ENCODE measurements around the gene HECA. TPM values are rescaled to one million over a fixed set of nuclear protein-coding genes. Genes with fewer than 3 reads are reported as not detected.
"Not testable (repeated sequence)": the region's sequence is repeated elsewhere in the genome, so short reads cannot be mapped to it uniquely, and the experiment has no call there.

HECA gene
- total RNA-seq, 1 experiment from 2014 or later: 90.8 TPM

DNA sequence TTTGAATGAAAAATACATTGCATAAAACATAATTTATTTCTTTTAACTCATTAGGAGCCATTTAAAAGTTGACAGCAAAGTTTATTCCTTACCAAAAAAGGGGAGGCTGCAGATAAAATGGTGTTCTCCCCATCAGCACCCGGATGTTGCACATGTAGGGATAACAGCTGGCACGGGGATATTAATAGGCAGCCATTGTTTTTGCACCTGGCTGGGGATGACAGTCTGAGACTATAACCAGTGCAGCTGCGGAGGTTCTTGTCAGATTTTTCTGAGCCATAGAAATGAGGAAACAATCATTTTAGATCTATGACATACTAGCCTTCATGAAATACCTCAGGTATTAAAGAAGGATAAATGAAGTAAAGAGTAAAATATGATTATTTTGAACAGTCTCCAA, 20.1 kb upstream of the HECA start:
- peaks cover 24% of the 10 kb centered on the region for H3K4me1 ChIP-seq (ENCODE audit: low read length)
- no peaks in the 10 kb centered on the region for H3K27me3 ChIP-seq (ENCODE audit: low read length)
- no peak overlapping the region for H3K9ac ChIP-seq (ENCODE audit: low read length)
- H3K27ac ChIP-seq (ENCODE audit: low read length): no peak overlapping the region
- no peaks in the 10 kb centered on the region for H3K79me2 ChIP-seq (ENCODE audit: low read length)
- H3K4me3 ChIP-seq (ENCODE audit: low read length): no peak overlapping the region
- H3K4me2 ChIP-seq (ENCODE audit: low read depth, low read length, poor library complexity, severe bottlenecking): peak overlapping the region; percentile 10
- no peaks in the 10 kb centered on the region for H3K9me2 ChIP-seq (replicated peaks; ENCODE audit: insufficient read depth, low read length)
- no peak overlapping the region for H2AFZ ChIP-seq (ENCODE audit: low read length)
- peaks cover 7% of the 10 kb centered on the region for H3K9me3 ChIP-seq (ENCODE audit: low read length)
- H3K36me3 ChIP-seq (ENCODE audit: insufficient read depth, low read length): no peaks in the 10 kb centered on the region
- no peaks in the 10 kb centered on the region for H4K20me1 ChIP-seq (ENCODE audit: insufficient read depth, low read depth, low read length)
- DNase-seq: peak; percentile 61

DNA sequence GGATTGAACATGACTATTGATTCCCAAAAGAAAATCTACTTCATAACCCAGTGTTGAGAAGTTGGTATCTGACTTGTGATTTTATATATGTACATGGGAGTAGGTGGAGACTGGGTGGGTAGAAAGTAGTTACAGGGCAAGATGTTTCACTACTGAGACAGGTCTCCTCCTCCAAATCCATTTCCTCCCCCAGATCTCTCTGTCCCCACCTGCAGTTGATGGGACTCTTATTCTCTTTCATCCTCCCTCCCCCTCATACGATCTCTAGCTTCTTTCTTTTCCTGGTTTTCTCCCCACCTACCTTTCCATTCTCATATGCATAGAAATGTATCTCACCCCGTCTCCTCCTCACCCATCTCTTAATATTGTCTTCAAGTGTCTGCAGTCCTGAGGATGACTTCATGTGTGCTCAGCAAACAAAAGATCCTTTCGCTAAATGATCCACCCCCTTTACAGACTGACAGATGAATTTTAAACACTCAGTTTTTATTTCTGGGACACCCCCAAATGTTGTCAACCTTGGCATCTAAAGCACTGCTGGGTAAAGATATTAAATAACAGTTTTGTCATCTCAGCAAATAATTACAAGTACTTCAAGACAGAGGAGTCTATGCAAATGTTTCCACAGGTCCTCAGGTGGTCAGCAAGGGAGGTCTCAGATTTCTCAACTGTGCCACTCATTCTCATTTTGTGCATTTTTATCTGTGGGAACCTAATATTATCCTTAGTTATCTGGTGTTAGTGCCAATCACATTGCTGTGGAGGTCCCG, 18.7 kb upstream of the HECA start:
- H3K27ac ChIP-seq (ENCODE audit: low read length): no peak overlapping the region
- no peak overlapping the region for H3K4me3 ChIP-seq (ENCODE audit: low read length)
- H3K27me3 ChIP-seq (ENCODE audit: low read length): no peaks in the 10 kb centered on the region
- peaks cover 24% of the 10 kb centered on the region for H3K4me1 ChIP-seq (ENCODE audit: low read length)
- no peaks in the 10 kb centered on the region for H3K36me3 ChIP-seq (ENCODE audit: insufficient read depth, low read length)
- H3K9ac ChIP-seq (ENCODE audit: low read length): no peak overlapping the region
- no peaks in the 10 kb centered on the region for H3K79me2 ChIP-seq (ENCODE audit: low read length)
- H3K9me2 ChIP-seq (replicated peaks; ENCODE audit: insufficient read depth, low read length): no peaks in the 10 kb centered on the region
- DNase-seq: no peak
- H4K20me1 ChIP-seq (ENCODE audit: insufficient read depth, low read depth, low read length): no peaks in the 10 kb centered on the region
- no peak overlapping the region for H3K4me2 ChIP-seq (ENCODE audit: low read depth, low read length, poor library complexity, severe bottlenecking)
- peaks cover 12% of the 10 kb centered on the region for H3K9me3 ChIP-seq (ENCODE audit: low read length)
- H2AFZ ChIP-seq (ENCODE audit: low read length): no peak overlapping the region

DNA sequence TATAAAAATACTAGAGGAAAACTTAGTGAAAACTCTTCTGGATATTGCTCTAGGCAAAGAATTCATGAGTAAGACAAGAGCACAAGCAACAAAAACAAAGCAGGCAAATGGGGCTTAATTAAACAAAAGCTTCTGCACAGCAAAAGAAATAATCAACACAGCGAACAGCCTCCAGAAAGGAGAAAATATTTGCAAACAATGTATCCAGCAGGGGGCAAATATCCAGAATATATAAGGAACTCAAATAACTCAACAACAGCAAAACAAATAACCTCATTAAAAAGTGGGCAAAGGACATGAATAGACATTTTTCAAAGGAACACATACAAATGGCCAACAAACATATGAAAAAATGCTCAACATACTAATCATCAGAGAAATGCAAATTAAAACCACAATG, 17.1 kb upstream of the HECA start:
- Histone ChIP-seq H3K9me3 (ENCODE audit: low read length) (peaks cover 12% of the 10 kb centered on the region), H3K9me2 (replicated peaks; ENCODE audit: insufficient read depth, low read length) (no peaks in the 10 kb centered on the region), H3K9ac (ENCODE audit: low read length) (no peak overlapping the region), H3K79me2 (ENCODE audit: low read length) (no peaks in the 10 kb centered on the region), H3K4me2 (ENCODE audit: low read depth, low read length, poor library complexity, severe bottlenecking) (no peak overlapping the region), H3K27ac (ENCODE audit: low read length) (no peak overlapping the region), H4K20me1 (ENCODE audit: insufficient read depth, low read depth, low read length) (no peaks in the 10 kb centered on the region), H3K36me3 (ENCODE audit: insufficient read depth, low read length) (no peaks in the 10 kb centered on the region), H3K4me1 (ENCODE audit: low read length) (peaks cover 25% of the 10 kb centered on the region), H2AFZ (ENCODE audit: low read length) (no peak overlapping the region), H3K4me3 (ENCODE audit: low read length) (no peak overlapping the region), H3K27me3 (ENCODE audit: low read length) (no peaks in the 10 kb centered on the region)
- DNase-seq: no peak

DNA sequence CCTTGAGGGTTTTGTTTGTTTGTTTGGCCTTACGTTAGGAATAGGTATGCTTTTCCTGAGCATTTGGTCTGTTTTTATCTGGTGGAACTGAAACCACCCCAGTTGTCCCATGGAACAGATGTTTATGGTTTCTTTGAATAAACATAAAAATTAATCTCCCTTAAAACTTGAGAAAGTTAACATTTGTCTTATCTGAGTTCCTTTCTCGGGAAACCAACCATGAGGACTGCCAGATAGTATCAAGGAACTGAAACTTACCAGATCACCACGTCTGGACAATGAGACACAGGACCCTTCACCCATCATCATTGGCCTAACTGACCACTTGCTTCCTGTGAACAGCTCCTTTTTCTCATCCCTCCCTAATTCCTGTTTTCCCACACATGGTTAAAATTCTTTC, 15.3 kb upstream of the HECA start:
- H3K9me3 ChIP-seq (ENCODE audit: low read length): peaks cover 12% of the 10 kb centered on the region
- no peak overlapping the region for H3K27ac ChIP-seq (ENCODE audit: low read length)
- no peak for DNase-seq
- no peaks in the 10 kb centered on the region for H3K79me2 ChIP-seq (ENCODE audit: low read length)
- H3K9me2 ChIP-seq (replicated peaks; ENCODE audit: insufficient read depth, low read length): no peaks in the 10 kb centered on the region
- H3K9ac ChIP-seq (ENCODE audit: low read length): no peak overlapping the region
- no peaks in the 10 kb centered on the region for H3K36me3 ChIP-seq (ENCODE audit: insufficient read depth, low read length)
- no peak overlapping the region for H3K4me2 ChIP-seq (ENCODE audit: low read depth, low read length, poor library complexity, severe bottlenecking)
- no peaks in the 10 kb centered on the region for H4K20me1 ChIP-seq (ENCODE audit: insufficient read depth, low read depth, low read length)
- no peaks in the 10 kb centered on the region for H3K27me3 ChIP-seq (ENCODE audit: low read length)
- H3K4me3 ChIP-seq (ENCODE audit: low read length): no peak overlapping the region
- no peak overlapping the region for H2AFZ ChIP-seq (ENCODE audit: low read length)
- peaks cover 29% of the 10 kb centered on the region for H3K4me1 ChIP-seq (ENCODE audit: low read length)

DNA sequence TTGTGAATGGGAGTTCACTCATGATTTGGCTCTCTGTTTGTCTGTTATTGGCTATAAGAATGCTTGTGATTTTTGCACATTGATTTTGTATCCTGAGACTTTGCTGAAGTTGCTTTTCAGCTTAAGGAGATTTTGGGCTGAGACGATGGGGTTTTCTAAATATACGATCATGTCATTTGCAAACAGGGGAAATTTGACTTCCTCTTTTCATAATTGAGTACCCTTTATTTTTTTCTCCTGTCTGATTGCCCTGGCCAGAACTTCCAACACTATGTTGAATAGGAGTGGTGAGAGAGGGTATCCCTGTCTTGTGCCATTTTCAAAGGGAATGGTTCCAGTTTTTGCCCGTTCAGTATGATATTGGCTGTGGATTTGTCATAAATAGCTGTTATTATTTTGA, 12.1 kb upstream of the HECA start:
- not testable (repeated sequence) for H3K79me2 ChIP-seq (ENCODE audit: low read length); H3K36me3 ChIP-seq (ENCODE audit: insufficient read depth, low read length); H3K9me2 ChIP-seq (replicated peaks; ENCODE audit: insufficient read depth, low read length); H4K20me1 ChIP-seq (ENCODE audit: insufficient read depth, low read depth, low read length); H3K27me3 ChIP-seq (ENCODE audit: low read length); H3K4me3 ChIP-seq (ENCODE audit: low read length); H3K27ac ChIP-seq (ENCODE audit: low read length); H2AFZ ChIP-seq (ENCODE audit: low read length); H3K9ac ChIP-seq (ENCODE audit: low read length)
- peaks cover 17% of the 10 kb centered on the region for H3K4me1 ChIP-seq (ENCODE audit: low read length)
- H3K9me3 ChIP-seq (ENCODE audit: low read length): peaks cover 12% of the 10 kb centered on the region
- DNase-seq: peak; percentile 59
- H3K4me2 ChIP-seq (ENCODE audit: low read depth, low read length, poor library complexity, severe bottlenecking): peak overlapping the region; percentile 20

DNA sequence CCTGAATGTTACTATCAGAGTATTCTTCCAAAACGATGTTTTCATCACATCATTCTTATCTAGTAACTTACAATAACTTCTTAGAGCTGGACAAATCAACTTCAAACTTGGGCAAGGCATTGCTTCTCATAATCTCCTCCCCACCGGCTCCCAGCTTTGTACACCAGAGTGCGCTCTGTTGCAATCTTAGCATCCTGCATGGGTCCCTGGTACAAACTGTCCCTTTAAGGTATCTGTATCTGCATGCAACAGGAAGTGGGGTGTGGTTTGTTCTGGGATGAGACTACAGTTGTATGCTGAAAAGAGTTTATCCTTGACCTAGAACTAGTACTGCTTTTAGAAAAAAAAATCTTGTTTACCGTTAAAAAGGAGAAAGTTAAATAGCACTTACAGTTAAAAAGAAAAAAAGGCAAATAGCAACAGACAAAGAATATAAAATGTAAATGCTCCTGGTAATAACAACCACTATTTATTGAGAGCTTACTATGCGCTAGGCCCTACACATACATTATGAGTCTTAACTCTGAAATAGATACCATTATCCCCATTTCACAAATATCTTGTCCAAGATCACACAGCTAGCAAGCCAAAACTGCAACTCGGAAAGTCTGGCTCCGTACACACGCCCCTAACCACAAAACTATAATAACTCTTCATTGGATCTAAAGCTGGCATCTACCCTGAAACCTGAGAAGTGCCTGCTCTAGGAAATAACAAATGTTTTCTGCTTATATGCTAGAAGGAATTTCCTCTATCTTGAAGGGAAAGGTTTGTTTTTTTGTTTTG, 9.8 kb upstream of the HECA start:
- Histone ChIP-seq H3K27ac (ENCODE audit: low read length) (no peak overlapping the region), H3K4me2 (ENCODE audit: low read depth, low read length, poor library complexity, severe bottlenecking) (peak overlapping the region; percentile 16), H3K4me3 (ENCODE audit: low read length) (no peak overlapping the region)

DNA sequence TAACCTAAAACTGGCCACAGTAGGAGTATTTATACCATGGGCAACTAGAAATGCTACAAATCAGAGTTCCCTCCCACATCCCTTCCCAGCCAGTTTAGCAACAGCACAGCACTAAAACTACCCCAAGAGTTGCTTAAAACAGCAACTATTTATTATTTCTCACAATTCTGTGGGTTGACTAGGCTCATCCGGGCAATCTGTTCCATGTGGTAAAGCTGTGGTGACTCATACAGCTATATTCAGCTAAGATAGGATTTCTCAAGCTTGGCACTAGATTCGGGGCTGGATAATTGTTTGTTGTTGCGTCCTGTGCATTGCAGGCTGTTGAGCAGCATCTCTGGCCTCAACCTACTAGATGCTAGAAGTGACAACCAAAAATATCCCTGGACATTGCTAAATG, 8.6 kb upstream of the HECA start:
- no peak for DNase-seq
- no peaks in the 10 kb centered on the region for H3K27me3 ChIP-seq (ENCODE audit: low read length)
- no peaks in the 10 kb centered on the region for H3K36me3 ChIP-seq (ENCODE audit: insufficient read depth, low read length)
- H3K4me2 ChIP-seq (ENCODE audit: low read depth, low read length, poor library complexity, severe bottlenecking): no peak overlapping the region
- H3K9me3 ChIP-seq (ENCODE audit: low read length): no peaks in the 10 kb centered on the region
- H3K4me3 ChIP-seq (ENCODE audit: low read length): no peak overlapping the region
- no peak overlapping the region for H3K9ac ChIP-seq (ENCODE audit: low read length)
- peaks cover 22% of the 10 kb centered on the region for H3K4me1 ChIP-seq (ENCODE audit: low read length)
- H4K20me1 ChIP-seq (ENCODE audit: insufficient read depth, low read depth, low read length): no peaks in the 10 kb centered on the region
- no peaks in the 10 kb centered on the region for H3K79me2 ChIP-seq (ENCODE audit: low read length)
- H2AFZ ChIP-seq (ENCODE audit: low read length): peak overlapping the region; percentile 73; the same call in 1 of the 2 replicates
- H3K9me2 ChIP-seq (replicated peaks; ENCODE audit: insufficient read depth, low read length): no peaks in the 10 kb centered on the region
- no peak overlapping the region for H3K27ac ChIP-seq (ENCODE audit: low read length)

More for the DNA sequence above, 9.8 kb upstream of the HECA start:
- peak; percentile 94 for DNase-seq
- no peaks in the 10 kb centered on the region for H3K27me3 ChIP-seq (ENCODE audit: low read length)
- H2AFZ ChIP-seq (ENCODE audit: low read length): peak overlapping the region; percentile 23; the same call in 1 of the 2 replicates
- H3K79me2 ChIP-seq (ENCODE audit: low read length): no peaks in the 10 kb centered on the region
- H4K20me1 ChIP-seq (ENCODE audit: insufficient read depth, low read depth, low read length): no peaks in the 10 kb centered on the region
- no peak overlapping the region for H3K9ac ChIP-seq (ENCODE audit: low read length)
- no peaks in the 10 kb centered on the region for H3K9me2 ChIP-seq (replicated peaks; ENCODE audit: insufficient read depth, low read length)
- peaks cover 17% of the 10 kb centered on the region for H3K4me1 ChIP-seq (ENCODE audit: low read length)
- no peaks in the 10 kb centered on the region for H3K36me3 ChIP-seq (ENCODE audit: insufficient read depth, low read length)
- H3K9me3 ChIP-seq (ENCODE audit: low read length): peaks cover 2% of the 10 kb centered on the region; the same call in 1 of the 2 replicates

DNA sequence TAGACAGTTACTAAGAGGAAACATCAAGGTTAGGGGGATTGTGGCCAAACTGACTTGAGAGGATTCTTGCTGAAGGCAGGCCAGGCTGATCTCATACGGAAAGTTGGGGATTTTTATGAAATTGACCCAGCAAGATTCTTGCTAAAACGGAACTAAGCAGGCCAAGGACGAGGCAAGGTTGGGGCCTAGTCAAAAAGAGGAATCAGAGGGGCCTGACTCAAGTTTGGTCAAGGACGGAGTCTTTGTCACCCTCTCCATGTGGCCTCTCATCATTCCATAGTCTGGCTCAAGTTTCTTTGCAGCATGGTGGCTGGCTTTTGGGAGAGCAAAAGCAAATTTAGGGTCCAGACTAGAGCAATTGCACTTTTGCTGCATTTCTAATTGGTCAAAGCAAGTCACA, 7.9 kb upstream of the HECA start:
- no peaks in the 10 kb centered on the region for H3K79me2 ChIP-seq (ENCODE audit: low read length)
- no peak for DNase-seq
- H3K36me3 ChIP-seq (ENCODE audit: insufficient read depth, low read length): no peaks in the 10 kb centered on the region
- H3K27me3 ChIP-seq (ENCODE audit: low read length): no peaks in the 10 kb centered on the region
- no peak overlapping the region for H3K4me3 ChIP-seq (ENCODE audit: low read length)
- no peak overlapping the region for H3K27ac ChIP-seq (ENCODE audit: low read length)
- no peaks in the 10 kb centered on the region for H3K9me3 ChIP-seq (ENCODE audit: low read length)
- no peaks in the 10 kb centered on the region for H3K9me2 ChIP-seq (replicated peaks; ENCODE audit: insufficient read depth, low read length)
- no peak overlapping the region for H3K4me2 ChIP-seq (ENCODE audit: low read depth, low read length, poor library complexity, severe bottlenecking)
- H3K4me1 ChIP-seq (ENCODE audit: low read length): peaks cover 28% of the 10 kb centered on the region
- peak overlapping the region; percentile 73 for H2AFZ ChIP-seq (ENCODE audit: low read length)
- H4K20me1 ChIP-seq (ENCODE audit: insufficient read depth, low read depth, low read length): no peaks in the 10 kb centered on the region
- no peak overlapping the region for H3K9ac ChIP-seq (ENCODE audit: low read length)
